Transverse colon (tissue), 4 donors: ENCODE data around the gene GATC. TPM values are rescaled to one million over a fixed set of nuclear protein-coding genes. Genes with fewer than 3 reads are reported as not detected.
A peak's percentile ranks its signal among the peaks of the same experiment; 100 is the strongest.

Experiments used
- DNase-seq: peaks from one replicate; pipeline ENCODE4 v3.0.0-alpha.2; 2019
- H3K27ac ChIP-seq, 4 donors: fragments of 200-600 bp; sonication (generic); 2 replicates each; pipeline ENCODE4 v1.5.1; 2016 to 2018; ENCODE audit warnings: inconsistent platforms in 4 of 4
- H3K27me3 ChIP-seq: fragments of 200-600 bp; sonication (generic); 2 replicates; pipeline ENCODE4 v1.5.1; 2017; ENCODE audit warnings: inconsistent platforms
- H3K36me3 ChIP-seq, 4 donors: fragments of 200-600 bp; sonication (generic); 2 replicates each; pipeline ENCODE4 v1.5.1; 2017 to 2019; ENCODE audit warnings: inconsistent platforms in 4 of 4
- H3K4me1 ChIP-seq, 4 donors: fragments of 200-600 bp; sonication (generic); 2 replicates each; pipeline ENCODE4 v1.5.1; 2017 to 2020; ENCODE audit warnings: inconsistent platforms in 4 of 4
- H3K4me3 ChIP-seq, 4 donors: fragments of 200-600 bp; sonication (generic); 1 replicate in 1 of 4; 2 replicates in 3 of 4; pipeline versions ENCODE4 v1.5.1 to v1.6.1; 2017 to 2019; ENCODE audit warnings: inconsistent platforms in 4 of 4
- H3K9me3 ChIP-seq, 2 donors: fragments of 200-600 bp; sonication (generic); 2 replicates each; pipeline ENCODE4 v1.5.1; 2017 to 2019; ENCODE audit warnings: inconsistent platforms in 2 of 2
- CTCF ChIP-seq, 5 experiments: fragments of 200-600 bp in 3 of 5; fragments of 450-650 bp in 2 of 5; sonication (generic) in 3 of 5; IDR thresholded peaks; 1 replicate in 2 of 5; 2 replicates in 3 of 5; pipeline ENCODE4 v1.5.1; 2016 to 2017; ENCODE audit warnings: antibody characterized with exemption in 5 of 5, inconsistent platforms in 3 of 5, mild to moderate bottlenecking in 2 of 5, moderate library complexity in 1 of 5
- EP300 ChIP-seq: sonication (generic); formaldehyde crosslinking; IDR thresholded peaks from one replicate; pipeline ENCODE4 v1.6.1; 2017; ENCODE audit warnings: antibody characterized with exemption, low read depth
- POLR2A ChIP-seq: fragments of 450-650 bp; IDR thresholded peaks from one replicate; pipeline ENCODE4 v1.6.1; 2016; ENCODE audit warnings: antibody characterized with exemption, mild to moderate bottlenecking, moderate library complexity
- POLR2AphosphoS5 ChIP-seq, 3 donors: sonication (generic); formaldehyde crosslinking; IDR thresholded peaks; one replicate each; pipeline ENCODE4 v1.6.1; 2016; ENCODE audit warnings: antibody characterized with exemption in 3 of 3
- WGBS, 2 donors: methylation state at CpG; one replicate each; pipeline ENCODE4 v1.1.5; 2018; ENCODE audit warnings: low coverage in 1 of 2; 5-methylcytosine and 5-hydroxymethylcytosine counted together
- in situ Hi-C, 4 donors: fragments of 200-750 bp; cut with MboI; loops; one replicate each; pipeline versions ENCODE4 v1.15.0 to v1.15.1; 2017; ENCODE audit warnings: low sequenced_read_pairs in 3 of 4, low pct_ligation_motif_present in 1 of 4, low pct_unique_long_range_greater_than_20kb in 1 of 4
- intact Hi-C: fragments of 100-400 bp; cut with DNase I; formaldehyde crosslinking; loops from one replicate; pipeline ENCODE4 v1.15.1; 2023; ENCODE audit warnings: low total_unique reads
- total RNA-seq, 4 donors: library from RNA; depleted of rRNA; stranded (reverse); fragments of >200 nt; gene quantifications; one replicate each; pipeline ENCODE4 v1.1.0, GENCODE V29; 2016

The GATC gene
- total RNA-seq, 4 donors from 2014 or later, result 15.5 to 21.6 (median 19.2) TPM

DNA sequence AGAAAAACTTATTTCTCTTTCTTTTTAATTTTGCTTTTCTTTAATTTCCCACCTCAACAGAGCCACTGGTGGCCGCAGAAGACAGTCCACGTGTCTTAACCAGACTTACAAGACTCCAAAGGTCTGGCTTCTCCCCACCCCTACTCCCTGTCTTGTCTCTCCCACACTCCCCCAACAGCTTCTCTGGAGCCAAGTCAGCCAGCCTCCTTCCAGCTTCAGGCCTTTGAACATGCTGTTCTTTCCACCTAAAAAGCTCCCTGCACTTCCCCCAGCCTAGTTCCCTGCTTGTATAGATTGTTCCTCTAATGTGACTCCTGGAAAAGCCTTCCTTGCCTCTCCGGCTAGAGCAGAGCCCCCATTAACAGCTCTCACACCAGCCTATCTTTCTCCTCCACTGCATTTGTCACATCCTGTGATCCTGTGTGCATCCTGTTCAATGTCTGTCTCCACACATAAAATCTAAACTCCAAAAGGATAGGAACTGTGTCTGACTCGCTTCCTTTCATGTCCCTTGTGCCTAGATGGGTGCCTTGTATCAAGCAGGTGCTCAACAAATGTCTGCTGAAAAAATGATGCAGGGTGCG, 41.9 kb downstream of the GATC start:
- Histone ChIP-seq H3K4me1 (no peaks in the 10 kb centered on the region), H3K9me3 (no peaks in the 10 kb centered on the region), H3K4me3 (no peak overlapping the region), H3K27ac (no peak overlapping the region), H3K36me3 (no peaks in the 10 kb centered on the region), H3K27me3 (no peaks in the 10 kb centered on the region)
- TF ChIP-seq CTCF (IDR thresholded peaks at IDR 0.05) (no peak), POLR2A (no peak), EP300 (no peak), POLR2AphosphoS5 (IDR thresholded peaks at IDR 0.05) (no peak)
- intact Hi-C loops, result no loop called here
- DNase-seq, result no peak
- in situ Hi-C loops, result no loop called here
- WGBS, 2 donors, result 78 to 94% methylated on average over 2 to 5 of the region's 5 CpGs

DNA sequence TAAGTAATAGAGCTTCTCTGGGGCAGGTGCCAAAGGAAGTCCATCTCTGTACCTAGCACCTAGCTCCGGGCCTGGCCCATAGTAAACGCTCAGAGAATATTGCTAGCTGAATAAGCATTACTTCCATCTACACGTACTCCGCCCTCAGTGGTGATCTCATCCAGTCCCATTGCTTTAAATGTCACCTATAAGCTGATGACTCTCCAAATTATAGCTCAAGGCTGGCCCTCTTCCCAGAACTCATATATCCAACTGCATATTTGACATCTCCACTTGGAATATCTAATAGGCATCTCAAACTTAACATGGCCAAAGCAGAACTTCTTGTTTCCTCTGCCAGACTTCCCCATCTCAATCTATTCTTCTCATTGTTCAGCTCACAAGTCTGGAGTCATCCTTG, 42.8 kb downstream of the GATC start:
- Histone ChIP-seq H3K9me3 (no peaks in the 10 kb centered on the region), H3K27me3 (no peaks in the 10 kb centered on the region), H3K36me3 (no peaks in the 10 kb centered on the region), H3K4me3 (no peak overlapping the region), H3K4me1 (no peaks in the 10 kb centered on the region), H3K27ac (no peak overlapping the region)
- intact Hi-C loops, result no loop called here
- peak; percentile 26 for DNase-seq
- WGBS, 2 donors, result 63 to 67% methylated on average over 2 to 4 of the region's 4 CpGs
- in situ Hi-C loops, result no loop called here
- no peak for TF ChIP-seq CTCF (IDR thresholded peaks at IDR 0.05)
- TF ChIP-seq POLR2A, result no peak
- no peak for TF ChIP-seq EP300
- TF ChIP-seq POLR2AphosphoS5 (IDR thresholded peaks at IDR 0.05), result no peak

- in situ Hi-C loops, result no loop called here
- Histone ChIP-seq H3K9me3 (no peaks in the 10 kb centered on the region), H3K4me3 (no peak overlapping the region), H3K4me1 (peaks cover 0 to 9% (median 7%) of the 10 kb centered on the region in 4 donors), H3K27ac (no peak overlapping the region), H3K36me3 (no peaks in the 10 kb centered on the region), H3K27me3 (no peaks in the 10 kb centered on the region)
- intact Hi-C loops, result no loop called here
- TF ChIP-seq CTCF (IDR thresholded peaks at IDR 0.05) (no peak), POLR2A (no peak), POLR2AphosphoS5 (IDR thresholded peaks at IDR 0.05) (no peak), EP300 (no peak)
- DNase-seq, result no peak
- WGBS, 2 donors, result 85 to 93% methylated on average over 4 to 5 of the region's 5 CpGs
These were observed 44.1 kb downstream of the GATC start for GRCh38 chr12:120490325-120490724.

DNA sequence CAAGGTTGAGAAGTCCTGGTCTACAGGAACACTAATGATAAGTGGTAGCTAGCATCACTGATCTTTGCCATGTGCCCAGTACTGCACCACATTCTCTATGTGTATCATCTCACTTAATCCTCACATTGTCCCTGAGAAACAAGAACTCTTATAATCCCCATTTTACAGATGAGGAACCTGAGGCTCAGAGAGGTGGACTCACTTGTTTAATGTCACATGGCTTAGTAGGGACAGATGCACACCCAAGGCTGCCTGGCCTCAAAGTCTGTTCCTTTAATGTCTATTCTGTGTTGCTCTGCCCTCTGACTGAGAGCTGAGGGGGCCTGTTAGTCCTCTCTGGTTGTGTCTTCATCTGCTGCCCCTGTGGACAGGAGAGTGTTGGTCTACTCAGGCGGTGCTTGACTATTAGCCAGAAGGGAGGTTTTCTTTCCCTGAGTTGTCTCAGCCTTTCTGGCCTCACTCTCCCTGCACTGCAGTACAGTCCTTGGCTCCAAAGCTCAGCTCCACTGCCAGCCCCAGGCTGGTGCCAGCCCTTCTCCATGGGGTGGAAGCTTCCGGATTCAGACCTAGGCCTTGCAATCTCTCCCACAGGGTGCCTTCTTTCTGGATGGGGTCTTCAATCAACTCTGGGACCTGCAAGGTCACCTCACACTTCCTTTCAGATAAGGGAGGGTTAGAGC, 44.7 kb downstream of the GATC start:
- no peak for TF ChIP-seq POLR2AphosphoS5 (IDR thresholded peaks at IDR 0.05)
- no peak for TF ChIP-seq CTCF (IDR thresholded peaks at IDR 0.05)
- no peak for TF ChIP-seq POLR2A
- TF ChIP-seq EP300, result no peak
- peaks cover 0 to 9% (median 8%) of the 10 kb centered on the region in 4 donors for H3K4me1 ChIP-seq
- no peak for DNase-seq
- no peaks in the 10 kb centered on the region for H3K9me3 ChIP-seq
- in situ Hi-C loops, result no loop called here
- H3K27ac ChIP-seq, result no peak overlapping the region
- 100% methylated on average over 1 to 2 of the region's 2 CpGs for WGBS, 2 donors
- H3K27me3 ChIP-seq, result no peaks in the 10 kb centered on the region
- intact Hi-C loops, result no loop called here
- no peaks in the 10 kb centered on the region for H3K36me3 ChIP-seq
- H3K4me3 ChIP-seq, result no peak overlapping the region
